HuH-7 (cell line): ENCODE data around the gene HECTD4.
"Not testable (repeated sequence)": the region's sequence is repeated elsewhere in the genome, so short reads cannot be mapped to it uniquely, and the experiment has no call there.

ENCODE experiments used
- DNase-seq: peaks from one replicate; pipeline ENCODE4 v3.0.0; 2011; ENCODE audit warnings: low spot score

The HECTD4 gene

GRCh38 chr12:112261559-112261958 lies 120.7 kb downstream of the HECTD4 start:
- DNase-seq: peak; percentile 64

- DNase-seq: no peak
These were observed 123.3 kb downstream of the HECTD4 start for GRCh38 chr12:112258926-112259325.

- no peak for DNase-seq
These were observed 125.5 kb downstream of the HECTD4 start for GRCh38 chr12:112256780-112257179.

GRCh38 chr12:112252184-112252583 lies 130.0 kb downstream of the HECTD4 start:
- no peak for DNase-seq

GRCh38 chr12:112244902-112245301 lies 137.3 kb downstream of the HECTD4 start:
- DNase-seq: not testable (repeated sequence)

- DNase-seq: no peak
These were observed 138.7 kb downstream of the HECTD4 start for GRCh38 chr12:112243255-112244110.

GRCh38 chr12:112241176-112241575 lies 141.1 kb downstream of the HECTD4 start:
- no peak for DNase-seq

- no peak for DNase-seq
These were observed 142.3 kb downstream of the HECTD4 start for GRCh38 chr12:112239881-112240280.

GRCh38 chr12:112239020-112239419 lies 143.2 kb downstream of the HECTD4 start:
- DNase-seq: no peak

GRCh38 chr12:112238441-112238840 lies 143.8 kb downstream of the HECTD4 start:
- no peak for DNase-seq

GRCh38 chr12:112236786-112237185 lies 145.4 kb downstream of the HECTD4 start:
- no peak for DNase-seq

GRCh38 chr12:112236386-112236785 lies 145.8 kb downstream of the HECTD4 start:
- DNase-seq: no peak

GRCh38 chr12:112234303-112234702 lies 147.9 kb downstream of the HECTD4 start:
- DNase-seq: no peak

- no peak for DNase-seq
These were observed 149.0 kb downstream of the HECTD4 start for GRCh38 chr12:112233242-112233641.

GRCh38 chr12:112230136-112230535 lies 152.1 kb downstream of the HECTD4 start:
- DNase-seq: no peak

- DNase-seq: no peak
These were observed 155.5 kb downstream of the HECTD4 start for GRCh38 chr12:112226768-112227167.

GRCh38 chr12:112220628-112221027 lies 161.6 kb downstream of the HECTD4 start:
- not testable (repeated sequence) for DNase-seq

GRCh38 chr12:112219195-112219594 lies 163.0 kb downstream of the HECTD4 start:
- no peak for DNase-seq

GRCh38 chr12:112218150-112218549 lies 164.1 kb downstream of the HECTD4 start:
- no peak for DNase-seq

- DNase-seq: no peak
These were observed 164.6 kb downstream of the HECTD4 start for GRCh38 chr12:112217647-112218046.

- no peak for DNase-seq
These were observed 166.0 kb downstream of the HECTD4 start for GRCh38 chr12:112216223-112216622.

GRCh38 chr12:112214064-112214463 lies 168.2 kb downstream of the HECTD4 start:
- DNase-seq: no peak

- DNase-seq: no peak
These were observed 173.8 kb downstream of the HECTD4 start for GRCh38 chr12:112208301-112208910.
